HG02763 (cell line): Measurements from ENCODE around the gene LEFTY1.

Experiments
- ATAC-seq: cut with Tn5 transposase; IDR thresholded peaks from one replicate; pipeline ENCODE4 v1.9.1; 2021; ENCODE audit warnings: mild to moderate bottlenecking, moderate library complexity; ENCODE audit not compliant: unreplicated experiment

Gene LEFTY1

DNA sequence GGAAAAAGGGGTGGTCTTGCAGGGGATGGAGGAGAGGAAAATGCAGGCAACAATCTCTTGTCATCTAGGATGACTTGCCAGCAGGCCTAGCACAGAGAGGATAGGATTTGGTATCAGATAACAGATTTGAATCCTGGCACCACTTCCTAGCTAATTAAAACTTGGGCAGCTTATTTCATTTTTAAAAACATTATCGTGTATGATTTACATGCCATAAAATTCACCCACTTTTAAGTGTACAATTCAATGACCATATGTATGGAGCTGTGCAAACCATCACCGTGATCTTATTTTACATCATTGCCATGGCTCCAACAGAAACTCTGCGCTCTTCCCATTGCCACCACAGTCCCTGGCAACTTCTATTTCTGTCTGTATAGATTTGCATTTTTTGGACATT, 28.2 kb upstream of the LEFTY1 start:
- ATAC-seq: no peak

DNA sequence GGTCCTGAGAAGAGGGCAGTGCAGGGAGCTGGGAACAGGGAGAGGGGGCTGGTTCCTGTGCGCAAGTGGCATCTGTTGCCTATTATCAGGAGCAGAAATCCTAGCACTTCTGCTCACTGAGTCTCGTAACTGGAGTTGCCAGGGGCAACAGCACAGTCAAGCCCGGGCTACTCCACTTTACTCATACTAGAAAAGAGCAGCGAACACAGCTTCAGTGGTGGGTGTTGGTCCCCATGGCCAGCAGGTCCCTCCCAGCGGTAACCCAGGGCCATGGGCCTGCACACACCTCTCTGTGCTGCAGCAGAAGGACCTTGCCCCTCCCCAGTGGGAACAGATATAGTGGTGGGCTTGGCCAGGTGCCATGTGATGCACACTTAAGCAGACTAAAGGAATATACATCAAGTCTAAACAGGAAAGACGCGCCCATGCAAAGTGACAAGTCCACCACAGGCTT, 26.6 kb upstream of the LEFTY1 start:
- no peak for ATAC-seq

DNA sequence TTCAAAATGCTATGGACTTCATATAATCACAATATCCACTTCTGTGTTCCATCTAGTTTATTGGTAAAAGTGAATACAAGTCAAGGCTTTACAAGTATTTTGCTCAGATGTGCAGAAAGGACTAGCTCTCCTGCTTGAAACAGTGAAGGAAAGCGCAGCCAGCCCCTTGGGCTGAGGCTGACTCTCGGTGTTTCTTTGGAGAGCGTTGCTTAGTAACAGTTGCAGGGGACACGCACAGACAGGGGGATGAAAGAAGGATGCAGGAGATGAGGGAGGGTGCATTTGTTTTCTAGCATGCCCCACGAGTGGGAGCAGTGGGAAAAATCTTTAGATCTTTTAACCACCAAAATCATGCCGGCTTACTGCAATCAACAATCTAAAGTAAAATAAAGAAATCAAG, 26.0 kb upstream of the LEFTY1 start:
- ATAC-seq: no peak

DNA sequence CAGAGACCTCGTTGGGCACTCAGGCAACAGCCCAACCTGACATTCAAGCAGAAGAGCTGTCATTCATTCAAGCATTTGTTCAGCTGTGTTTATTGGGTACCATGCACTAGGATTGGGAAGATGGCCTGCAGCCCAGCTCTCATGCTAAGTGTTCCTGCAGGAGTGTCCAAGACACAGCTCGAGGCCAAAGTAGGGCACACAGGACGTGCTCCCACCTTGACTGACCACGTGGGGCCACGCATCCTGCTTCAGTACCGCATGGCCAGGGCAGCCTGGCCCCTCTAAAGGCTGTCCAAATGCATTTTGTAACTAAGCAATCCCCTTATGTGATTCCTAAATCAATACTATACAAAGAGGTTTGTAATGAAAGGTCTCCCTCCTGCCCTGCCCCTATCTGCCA, 25.4 kb upstream of the LEFTY1 start:
- no peak for ATAC-seq

DNA sequence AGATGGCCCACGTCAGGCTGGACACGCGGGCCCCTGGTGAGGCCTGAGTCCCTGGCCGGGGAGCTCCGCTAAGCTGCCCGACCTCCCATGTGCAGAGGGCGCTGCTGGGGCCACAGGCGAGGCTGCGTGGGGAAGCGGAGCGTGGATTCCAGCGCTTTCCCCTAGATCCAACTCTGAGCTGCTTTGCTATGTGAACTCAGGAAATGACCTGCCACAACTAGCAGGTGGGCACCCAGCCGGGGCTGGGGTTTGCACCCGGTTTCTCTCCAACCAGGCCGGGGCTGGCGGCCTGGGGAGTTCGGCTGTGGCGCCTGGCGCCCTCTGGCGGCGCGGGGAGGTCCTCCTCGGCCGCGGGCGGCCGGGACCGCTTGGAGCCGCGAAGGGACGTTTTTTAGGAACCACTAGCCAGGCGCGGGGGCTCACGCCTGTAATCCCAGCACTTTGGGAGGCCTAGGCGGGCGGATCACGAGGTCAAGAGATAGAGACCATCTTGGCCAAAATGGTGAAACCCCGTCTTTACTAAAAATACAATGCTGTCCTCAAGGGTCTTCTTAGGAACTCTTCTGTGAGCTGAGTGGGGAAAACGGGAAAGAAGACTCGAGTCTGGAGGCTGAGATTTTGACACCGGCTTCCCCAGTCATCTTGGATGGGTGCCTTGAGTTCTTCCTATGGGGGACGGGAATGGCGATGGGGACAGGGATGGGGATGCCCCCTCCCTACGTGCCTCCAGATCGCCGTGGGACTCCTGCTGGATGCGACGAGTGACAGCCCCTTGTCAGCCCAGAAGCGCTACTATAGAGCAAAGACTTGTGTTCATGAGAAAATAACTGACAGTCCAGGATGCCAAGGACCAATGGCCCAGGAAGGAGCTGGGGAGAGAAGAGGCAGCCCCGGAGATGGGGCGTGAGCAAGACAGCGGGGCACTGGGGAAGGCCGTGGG, 22.5 kb upstream of the LEFTY1 start:
- ATAC-seq: peak; percentile 59

DNA sequence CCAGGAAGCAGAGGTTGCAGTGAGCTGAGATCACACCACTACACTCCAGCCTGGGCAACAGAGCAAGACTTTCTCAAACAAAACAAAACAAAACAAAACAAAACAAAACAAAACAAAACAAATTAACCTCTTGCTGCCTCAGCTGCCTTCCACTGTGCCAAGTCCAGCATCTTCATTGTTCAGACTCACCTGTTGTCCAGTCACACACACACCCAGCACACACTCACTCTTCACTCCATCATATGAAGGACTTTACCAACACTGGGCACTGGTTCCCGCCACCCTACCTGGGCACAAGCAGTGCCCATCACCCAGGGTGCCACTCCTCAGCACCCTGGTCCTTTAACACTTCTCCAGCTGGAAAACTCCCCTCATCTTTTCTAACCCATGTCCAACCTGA, 20.5 kb upstream of the LEFTY1 start:
- ATAC-seq: no peak

DNA sequence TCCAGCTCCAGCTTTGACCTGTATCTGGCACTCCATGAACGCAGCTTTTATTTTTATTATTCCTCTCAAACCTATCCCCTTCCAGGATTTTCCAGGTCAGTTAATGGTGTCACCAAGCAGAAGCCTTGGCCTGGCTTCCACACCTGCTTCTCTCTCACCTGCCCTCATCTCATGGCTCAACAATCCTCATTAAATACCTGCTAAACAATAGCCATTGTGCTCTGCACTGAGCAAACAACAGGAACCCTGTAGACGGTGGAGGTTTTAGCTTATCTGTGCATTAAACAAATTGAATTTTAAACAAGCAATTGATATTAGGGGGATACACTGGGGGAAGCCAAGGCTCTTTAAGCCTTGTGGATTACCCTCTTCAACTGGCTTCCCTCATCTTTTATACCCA, 19.8 kb upstream of the LEFTY1 start:
- no peak for ATAC-seq

DNA sequence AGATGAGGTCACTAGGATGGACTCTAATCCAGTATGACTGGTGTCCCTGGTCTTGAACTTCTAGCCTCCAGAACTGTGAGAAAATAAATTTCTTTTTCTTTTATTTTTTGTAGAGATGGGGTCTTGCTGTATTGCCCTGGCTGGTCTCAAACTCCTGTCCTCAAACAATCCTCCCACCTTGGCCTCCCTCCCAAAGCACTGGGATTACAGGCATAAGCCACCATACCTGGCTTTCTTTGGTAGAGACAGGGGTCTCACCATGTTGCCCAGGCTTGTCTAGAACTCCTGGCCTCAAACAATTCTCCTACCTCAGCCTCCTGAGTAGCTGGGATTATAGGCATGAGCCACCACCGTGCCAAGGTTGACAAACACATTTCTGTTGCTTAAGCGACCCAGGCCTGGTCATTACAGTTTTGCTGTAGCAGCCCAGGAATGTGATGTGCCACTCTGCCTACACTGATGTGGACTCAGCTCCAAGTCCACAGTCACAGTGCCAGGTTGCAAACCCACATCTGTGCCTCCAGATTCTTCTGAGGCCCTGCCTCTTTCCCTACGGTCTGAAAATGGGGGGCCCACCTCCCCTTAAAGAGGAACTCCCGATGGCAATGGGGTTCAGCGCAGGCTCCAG, 19.2 kb upstream of the LEFTY1 start:
- ATAC-seq: no peak

DNA sequence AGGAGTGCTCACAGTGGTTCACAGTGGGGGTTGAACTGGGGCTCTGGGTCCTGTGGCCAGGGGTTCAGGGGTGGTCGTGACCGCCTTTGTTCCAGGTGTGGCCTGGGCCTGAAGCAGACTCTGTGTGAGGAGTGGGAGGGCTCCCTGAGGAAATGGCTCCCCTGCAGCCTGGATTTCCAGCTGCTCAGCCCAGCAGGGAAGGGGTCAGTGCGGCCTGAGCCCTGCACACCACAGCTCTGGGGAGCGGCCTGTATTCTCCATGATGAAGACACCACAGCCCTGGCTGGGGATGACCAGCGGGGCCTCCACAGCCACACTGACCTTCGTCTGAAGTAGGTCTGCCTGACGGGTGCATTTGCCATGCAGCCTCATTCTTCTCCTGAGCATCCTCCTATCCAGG, 18.4 kb upstream of the LEFTY1 start:
- no peak for ATAC-seq

DNA sequence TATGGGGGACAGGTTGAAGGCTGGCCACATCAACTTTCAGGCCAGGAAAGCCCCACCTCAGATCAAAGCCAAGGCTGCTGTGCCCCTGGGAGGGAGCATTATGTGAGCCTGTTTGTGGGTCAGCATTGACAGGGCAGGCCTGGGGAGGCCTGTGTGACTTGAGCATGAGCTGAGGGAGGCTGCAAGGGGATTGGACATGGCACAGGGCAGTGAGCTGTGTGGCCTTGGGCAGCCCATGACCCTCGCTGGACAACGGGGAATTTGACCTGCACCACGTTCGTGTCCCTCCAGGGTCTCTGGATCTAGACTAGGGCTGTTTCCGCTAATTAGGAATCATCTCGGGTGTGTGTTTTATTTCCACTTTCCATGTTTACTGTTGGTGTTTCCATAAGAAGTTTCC, 17.5 kb upstream of the LEFTY1 start:
- ATAC-seq: no peak

DNA sequence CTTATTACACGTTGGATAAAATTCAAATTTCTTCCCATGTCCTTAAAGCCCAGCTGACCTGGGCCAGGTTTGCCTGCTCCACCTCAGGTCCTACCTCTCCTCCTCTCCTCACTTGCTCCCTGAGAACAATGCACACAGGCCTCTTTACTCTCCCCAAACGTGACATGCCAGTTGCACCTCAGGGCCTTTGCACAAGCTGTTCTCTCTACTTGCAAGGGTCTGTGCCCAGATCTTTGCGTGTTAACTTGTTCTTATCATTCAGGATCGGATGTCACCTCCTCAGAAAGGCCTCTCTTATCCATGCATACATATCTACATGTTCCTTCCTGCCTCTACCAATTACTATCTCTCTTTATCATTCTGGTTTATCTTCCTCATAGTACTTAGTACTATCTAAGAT, 14.7 kb upstream of the LEFTY1 start:
- no peak for ATAC-seq

DNA sequence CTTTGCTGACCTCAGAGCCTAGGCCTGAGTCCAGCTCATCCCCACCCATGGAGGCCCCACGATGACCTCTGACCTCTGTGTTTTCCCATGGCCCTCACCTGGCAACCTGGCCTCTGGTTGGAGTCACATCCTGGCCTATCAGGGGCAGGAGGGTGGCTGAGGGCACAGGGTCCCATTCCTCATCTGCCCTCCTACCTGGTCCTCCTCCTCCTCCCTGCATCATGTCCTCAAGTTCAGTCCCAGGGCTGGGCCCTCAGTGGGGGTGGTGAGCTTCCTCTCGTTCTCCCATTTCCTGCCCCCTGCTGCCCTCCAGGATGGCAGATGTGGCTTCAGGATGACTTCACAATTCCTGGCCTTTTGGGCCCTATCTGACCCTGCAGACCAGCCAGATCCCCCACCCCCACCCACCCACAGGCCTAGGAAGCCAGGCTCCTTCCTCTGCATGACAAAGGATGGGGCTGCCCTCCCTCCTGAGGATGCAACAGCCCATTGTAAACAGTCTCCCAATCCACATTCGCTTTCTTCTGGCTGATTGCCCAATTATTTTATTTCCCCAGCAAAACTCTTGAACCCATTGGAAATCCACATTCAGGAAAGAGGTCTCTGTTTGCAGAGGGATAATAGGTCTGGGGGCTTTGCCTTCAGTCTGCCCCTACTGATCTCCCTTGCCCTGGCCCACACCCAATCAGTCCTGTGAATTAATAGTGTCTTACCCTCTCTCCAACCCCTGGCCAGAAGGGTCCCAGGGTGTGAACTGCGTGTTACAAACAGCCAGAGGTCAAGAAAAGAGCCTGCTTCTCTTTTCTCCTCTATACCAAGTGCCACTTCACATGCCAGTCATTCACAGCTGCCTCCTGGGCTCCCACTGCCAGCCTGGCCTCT, 10.3 kb upstream of the LEFTY1 start:
- no peak for ATAC-seq

DNA sequence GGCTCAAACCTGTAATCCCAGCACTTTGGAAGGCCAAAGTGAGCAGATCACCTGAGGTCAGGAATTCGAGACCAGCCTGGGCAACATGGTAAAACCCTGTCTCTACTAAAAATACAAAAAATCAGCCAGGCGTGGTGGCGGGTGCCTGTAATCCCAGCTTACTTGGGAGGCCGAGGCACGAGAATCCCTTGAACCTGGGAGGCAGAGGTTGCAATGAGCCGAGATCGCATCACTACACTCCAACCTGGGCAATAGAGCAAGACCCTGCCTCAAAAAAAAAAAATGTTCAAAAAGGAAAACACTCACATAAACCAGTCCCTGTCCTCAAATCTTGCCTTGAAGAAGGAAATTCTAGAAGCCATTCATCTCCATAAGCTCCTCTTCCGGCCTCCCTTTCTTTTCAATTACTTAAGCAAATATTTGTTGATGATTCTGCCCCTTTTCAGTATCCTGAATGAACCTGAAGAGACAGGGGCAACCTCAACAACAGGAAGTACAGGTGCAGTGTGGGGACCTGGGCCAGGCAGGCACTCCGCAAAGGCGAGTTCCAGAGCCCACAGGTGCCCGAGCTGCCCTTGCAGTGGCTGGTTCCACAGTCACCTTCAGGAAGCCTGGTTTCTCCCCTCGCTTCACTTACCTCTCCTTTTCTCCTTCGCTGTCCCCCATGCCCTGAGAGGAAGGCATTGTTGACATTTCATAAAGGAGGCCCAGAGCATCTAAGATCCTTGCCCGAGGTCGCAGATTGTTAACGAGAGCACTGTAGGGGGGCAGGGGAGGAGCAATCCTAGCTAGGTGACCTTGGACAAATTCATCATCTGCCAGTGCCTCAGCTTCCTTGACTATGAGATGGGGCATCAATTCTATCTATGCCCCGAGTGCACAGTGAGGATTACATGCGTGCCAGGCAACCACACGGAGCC, 8.9 kb upstream of the LEFTY1 start:
- no peak for ATAC-seq

DNA sequence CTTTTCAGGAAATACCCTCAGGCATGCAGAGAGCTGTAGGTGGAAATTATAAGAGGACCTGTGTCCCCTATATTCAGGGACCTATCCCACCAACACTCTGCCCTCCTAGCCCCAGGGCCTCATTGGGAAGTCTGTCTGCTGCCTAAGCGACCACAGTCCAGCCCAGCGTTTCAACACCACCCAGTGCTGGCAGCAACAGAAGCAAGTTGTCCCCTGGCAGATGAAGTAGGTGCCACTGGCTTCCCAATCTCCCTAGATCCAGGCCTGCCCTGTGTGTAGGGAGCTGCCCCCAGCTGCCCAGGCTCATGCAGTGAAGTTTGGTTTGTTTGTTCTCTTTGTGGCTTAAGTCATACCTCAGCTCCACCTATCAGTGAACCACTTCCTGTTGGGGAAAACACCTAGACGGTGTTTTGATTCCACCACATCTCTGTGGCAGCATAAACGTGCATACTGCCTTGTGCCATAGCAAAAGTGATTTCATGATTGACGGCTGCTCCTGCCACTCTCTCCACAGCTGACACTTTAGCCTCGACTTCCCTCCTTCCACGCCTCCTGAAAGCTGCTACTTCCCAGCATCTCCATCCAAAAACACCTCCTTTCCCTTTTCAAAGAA, 8.1 kb upstream of the LEFTY1 start:
- peak; percentile 100 for ATAC-seq

DNA sequence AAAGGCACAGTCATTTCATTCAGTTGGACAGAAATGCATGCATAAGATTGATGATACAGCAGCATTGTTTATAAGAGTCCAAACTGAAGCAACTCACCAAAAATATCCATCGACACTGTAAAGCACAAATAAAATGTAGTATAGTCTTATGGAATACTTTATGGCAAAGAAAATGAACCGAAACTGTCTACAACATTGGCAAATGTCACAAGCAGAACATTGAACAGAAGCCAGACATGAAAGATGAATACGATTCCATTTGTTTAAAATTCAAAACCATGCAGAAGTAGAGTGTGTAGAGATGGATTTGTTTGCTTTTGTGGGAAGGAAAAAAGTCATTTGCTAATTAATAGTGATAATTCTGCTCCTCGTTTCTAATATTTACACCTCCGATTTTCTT, 7.5 kb upstream of the LEFTY1 start:
- ATAC-seq: no peak

DNA sequence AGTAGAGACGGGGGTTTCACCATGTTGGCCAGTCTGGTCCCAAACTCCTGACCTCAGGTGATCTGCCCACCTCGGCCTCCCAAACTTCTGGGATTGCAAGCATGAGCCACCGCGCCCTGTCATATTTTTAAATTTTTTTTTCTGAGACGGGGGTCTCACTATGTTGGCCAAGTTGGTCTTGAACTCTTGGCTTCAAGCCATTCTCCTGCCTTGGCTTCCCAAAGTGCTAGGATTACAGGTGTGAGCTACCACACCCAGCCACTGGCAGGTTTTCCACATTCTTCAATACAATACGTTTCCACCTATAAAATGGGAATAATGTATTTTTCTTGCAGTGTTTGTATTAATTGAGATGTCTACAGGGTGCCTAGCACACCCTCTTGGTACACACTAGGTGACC, 3.4 kb upstream of the LEFTY1 start:
- ATAC-seq: no peak

DNA sequence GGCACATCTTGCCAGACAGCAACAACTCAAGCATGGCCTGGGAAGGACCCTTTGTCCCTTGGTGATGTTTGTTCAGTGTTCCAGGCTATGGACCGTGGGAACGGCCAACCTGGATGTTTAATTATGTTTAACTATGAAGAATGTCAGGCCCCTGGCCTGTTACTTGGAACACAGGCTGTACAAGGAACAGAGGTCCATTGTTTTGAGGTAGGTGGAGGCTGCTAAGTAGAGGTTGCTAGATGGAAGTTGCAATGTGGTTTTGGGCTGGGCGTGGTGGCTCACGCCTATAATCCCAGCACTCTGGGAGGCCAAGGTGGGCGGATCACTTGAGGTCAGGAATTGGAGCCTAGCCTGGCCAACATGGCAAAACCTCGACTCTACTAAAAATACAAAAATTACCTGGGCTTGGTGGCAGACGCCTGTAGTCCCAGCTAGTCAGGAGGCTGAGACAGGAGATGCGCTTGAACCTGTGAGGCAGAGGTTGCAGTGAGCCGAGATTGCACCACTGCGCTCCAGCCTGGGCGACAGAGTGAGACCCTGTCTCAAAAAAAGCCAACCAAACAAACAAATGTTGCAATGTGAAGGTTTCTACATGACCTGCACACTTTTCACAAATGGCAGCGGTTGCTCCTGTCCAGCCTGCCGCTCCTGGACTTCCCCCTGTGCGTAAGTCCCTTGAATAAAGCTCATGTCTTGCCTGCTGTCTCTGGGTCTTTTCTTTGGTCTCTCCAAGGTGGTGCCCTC, 2.5 kb upstream of the LEFTY1 start:
- ATAC-seq: no peak

DNA sequence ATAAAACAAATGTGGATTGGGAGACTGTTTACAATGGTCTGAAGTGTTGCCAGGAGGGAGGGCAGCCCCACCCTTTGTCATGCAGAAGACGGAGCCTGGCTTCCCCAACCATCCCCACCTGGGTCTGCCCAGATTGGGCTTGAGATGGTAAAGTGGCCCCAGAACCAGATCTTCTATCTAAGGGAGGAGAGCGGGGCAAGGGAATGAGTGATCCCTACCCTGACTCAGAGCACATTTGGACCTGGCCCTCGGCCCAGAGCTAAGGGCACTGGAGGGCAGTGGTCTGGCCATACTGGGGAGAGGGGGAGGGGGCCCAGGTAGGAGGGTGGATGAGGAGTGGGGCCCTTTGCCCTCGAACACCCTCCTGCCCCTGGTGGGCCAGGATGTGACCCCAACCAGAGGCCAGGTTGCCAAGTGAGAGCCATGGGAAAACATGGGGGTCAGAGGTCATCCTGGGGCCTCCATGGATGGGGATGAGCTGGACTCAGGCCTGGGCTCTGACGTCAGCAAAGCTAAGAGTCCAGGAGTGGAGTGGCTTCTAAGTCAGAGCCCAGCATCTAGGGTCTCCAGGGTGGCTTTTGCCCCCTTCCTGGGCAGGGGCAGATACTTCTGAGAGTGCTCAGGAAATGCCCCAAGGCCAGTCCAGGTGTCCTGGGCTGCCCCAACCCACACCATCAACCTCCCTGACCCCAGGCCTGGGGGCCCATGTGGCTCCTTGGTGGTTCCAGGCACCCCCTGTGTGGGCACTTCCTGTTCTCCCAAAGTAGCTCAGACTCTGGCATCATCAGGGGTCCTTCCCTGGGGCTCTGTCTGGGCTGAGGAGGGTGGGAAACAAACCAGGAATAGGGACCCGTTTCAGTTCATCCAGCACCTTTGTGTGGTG, 1.6 kb upstream of the LEFTY1 start:
- no peak for ATAC-seq
